Liver (tissue), 9 donors: Measurements from ENCODE around the gene EDN1. TPM values are rescaled to one million over a fixed set of nuclear protein-coding genes. Genes with fewer than 3 reads are reported as not detected.

Experiments
- DNase-seq: peaks from one replicate; pipeline ENCODE4 v3.0.0-alpha.2; 2017; ENCODE audit warnings: low spot score
- H3K27ac ChIP-seq, 2 donors: one replicate each; pipeline ENCODE4 v1.7.0; 2013; ENCODE audit warnings: inconsistent platforms in 2 of 2, low read length in 2 of 2, control low read depth in 1 of 2, low read depth in 1 of 2, mild to moderate bottlenecking in 1 of 2
- H3K27me3 ChIP-seq, 4 donors: one replicate each; pipeline versions ENCODE4 v1.6.1 to v1.7.0; 2013; ENCODE audit warnings: low read length in 3 of 4, inconsistent platforms in 1 of 4, mild to moderate bottlenecking in 1 of 4, moderate library complexity in 1 of 4; ENCODE audit not compliant: control insufficient read depth in 4 of 4, insufficient read depth in 4 of 4
- H3K36me3 ChIP-seq, 4 donors: one replicate each; pipeline versions ENCODE4 v1.6.1 to v1.7.0; 2013; ENCODE audit warnings: low read length in 3 of 4, mild to moderate bottlenecking in 3 of 4, low read depth in 1 of 4, moderate library complexity in 1 of 4; ENCODE audit not compliant: control insufficient read depth in 4 of 4, insufficient read depth in 3 of 4
- H3K4me1 ChIP-seq, 4 donors: one replicate each; pipeline versions ENCODE4 v1.6.1 to v1.7.0; 2013; ENCODE audit warnings: low read length in 3 of 4, mild to moderate bottlenecking in 3 of 4, moderate library complexity in 1 of 4; ENCODE audit not compliant: control insufficient read depth in 4 of 4, insufficient read depth in 4 of 4
- H3K4me3 ChIP-seq, 3 donors: one replicate each; pipeline versions ENCODE4 v1.6.1 to v1.7.0; 2013; ENCODE audit warnings: low read length in 3 of 3, control low read depth in 1 of 3, low read depth in 1 of 3, mild to moderate bottlenecking in 1 of 3
- H3K9ac ChIP-seq, 2 donors: one replicate each; pipeline ENCODE4 v1.7.0; 2013; ENCODE audit warnings: low read length in 2 of 2, mild to moderate bottlenecking in 2 of 2, moderate library complexity in 2 of 2, control low read depth in 1 of 2, low read depth in 1 of 2
- H3K9me3 ChIP-seq, 4 donors: one replicate each; pipeline versions ENCODE4 v1.6.1 to v1.7.0; 2013; ENCODE audit warnings: low read length in 3 of 4; ENCODE audit not compliant: control insufficient read depth in 4 of 4
- ATF3 ChIP-seq: IDR thresholded peaks from 2 replicates; pipeline ENCODE4 v1.6.1; 2016; ENCODE audit warnings: antibody characterized with exemption
- EGR1 ChIP-seq, 2 donors: IDR thresholded peaks; 2 replicates each; pipeline ENCODE4 v1.6.1; 2016 to 2018; ENCODE audit warnings: antibody characterized with exemption in 2 of 2, low read depth in 2 of 2
- FOXA1 ChIP-seq: IDR thresholded peaks from 2 replicates; pipeline ENCODE4 v1.6.1; 2016; ENCODE audit warnings: antibody characterized with exemption
- FOXA2 ChIP-seq: IDR thresholded peaks from 2 replicates; pipeline ENCODE4 v1.6.1; 2016; ENCODE audit warnings: antibody characterized with exemption
- GABPA ChIP-seq, 2 donors: IDR thresholded peaks in 1 of 2; conservative IDR thresholded peaks in 1 of 2; 2 replicates each; pipeline ENCODE4 v1.6.1; 2016; ENCODE audit warnings: antibody characterized with exemption in 2 of 2, mild to moderate bottlenecking in 1 of 2, moderate library complexity in 1 of 2
- HNF4A ChIP-seq, 2 donors: conservative IDR thresholded peaks; 2 replicates each; pipeline ENCODE4 v1.6.1; 2016; ENCODE audit warnings: antibody characterized with exemption in 2 of 2, mild to moderate bottlenecking in 2 of 2
- HNF4G ChIP-seq: IDR thresholded peaks from 2 replicates; pipeline ENCODE4 v1.6.1; 2016; ENCODE audit warnings: antibody characterized with exemption
- JUND ChIP-seq, 2 donors: IDR thresholded peaks; 2 replicates each; pipeline ENCODE4 v1.6.1; 2016; ENCODE audit warnings: antibody characterized with exemption in 2 of 2
- MAX ChIP-seq: IDR thresholded peaks from 2 replicates; pipeline ENCODE4 v1.6.1; 2016; ENCODE audit warnings: antibody characterized with exemption
- NR2F2 ChIP-seq: IDR thresholded peaks from 2 replicates; pipeline ENCODE4 v1.6.1; 2016; ENCODE audit warnings: antibody characterized with exemption
- RAD21 ChIP-seq, 2 donors: IDR thresholded peaks; 2 replicates each; pipeline ENCODE4 v1.6.1; 2016; ENCODE audit warnings: antibody characterized with exemption in 2 of 2, mild to moderate bottlenecking in 2 of 2
- REST ChIP-seq: IDR thresholded peaks from 2 replicates; pipeline ENCODE4 v1.6.1; 2016; ENCODE audit warnings: antibody characterized with exemption, mild to moderate bottlenecking
- RXRA ChIP-seq, 2 donors: IDR thresholded peaks; 2 replicates each; pipeline ENCODE4 v1.6.1; 2017 to 2018; ENCODE audit warnings: antibody characterized with exemption in 2 of 2, mild to moderate bottlenecking in 1 of 2
- SP1 ChIP-seq: IDR thresholded peaks from 2 replicates; pipeline ENCODE4 v1.6.1; 2018; ENCODE audit warnings: antibody characterized with exemption, mild to moderate bottlenecking
- TAF1 ChIP-seq: conservative IDR thresholded peaks from 2 replicates; pipeline ENCODE4 v1.6.1; 2016; ENCODE audit warnings: antibody characterized with exemption, mild to moderate bottlenecking
- YY1 ChIP-seq: IDR thresholded peaks from 2 replicates; pipeline ENCODE4 v1.6.1; 2016; ENCODE audit warnings: antibody characterized with exemption, mild to moderate bottlenecking
- ZBTB33 ChIP-seq: IDR thresholded peaks from 2 replicates; pipeline ENCODE4 v1.6.1; 2016; ENCODE audit warnings: antibody characterized with exemption
- WGBS: extraction: QIAGEN DNeasy Blood & Tissue Kit; methylation state at CpG from one replicate; pipeline ENCODE4 v1.1.7; 2013; 5-methylcytosine and 5-hydroxymethylcytosine counted together
- polyA plus RNA-seq, 2 donors: library from polyadenylated mRNA; stranded (reverse) in 1 of 2; unstranded in 1 of 2; fragments of 200-250 nt in 1 of 2; fragments of >200 nt in 1 of 2; fragmentation: Nextera tagmentation in 1 of 2; extraction: Ambion mirVana in 1 of 2; gene quantifications; one replicate each; pipeline versions ENCODE4 v1.2.1 to v1.2.3, GENCODE V29; 2013 to 2015
- total RNA-seq, 2 donors: library from RNA; depleted of rRNA; stranded (reverse); fragments of >200 nt; gene quantifications; one replicate each; pipeline ENCODE4 v1.2.3, GENCODE V29; 2014
- donor health status: healthy.
- donor health status: healthy.
- donor health status: healthy.
- donor health status: healthy.
- donor health status: healthy.

Gene EDN1
- total and polyA plus RNA-seq, 4 donors: 0.70 to 1.2 (median 1.0) TPM

- 90% methylated on average over 2 of the region's 2 CpGs for WGBS
- DNase-seq: no peak
- Histone ChIP-seq H3K9me3 (no peaks in the 10 kb centered on the region), H3K27ac (no peak overlapping the region), H3K36me3 (no peaks in the 10 kb centered on the region), H3K9ac (no peak overlapping the region), H3K27me3 (no peaks in the 10 kb centered on the region), H3K4me3 (no peak overlapping the region), H3K4me1 (no peaks in the 10 kb centered on the region)
- TF ChIP-seq YY1 (no peak), RAD21 (IDR thresholded peaks at IDR 0.05) (no peak), JUND (IDR thresholded peaks at IDR 0.05) (no peak), FOXA1 (no peak), SP1 (no peak), ZBTB33 (no peak), HNF4A (conservative IDR thresholded peaks at IDR 0.05) (no peak), GABPA (IDR thresholded peaks at IDR 0.05 in 1 of 2, conservative IDR thresholded peaks at IDR 0.05 in 1 of 2) (no peak), NR2F2 (no peak), ATF3 (no peak), EGR1 (IDR thresholded peaks at IDR 0.05; ENCODE audit: low read depth in 2 of 2) (no peak), MAX (no peak), RXRA (IDR thresholded peaks at IDR 0.05) (no peak), REST (no peak)
These were observed 47.0 kb upstream of the EDN1 start for GRCh38 chr6:12243169-12243568.

GRCh38 chr6:12245360-12245759 is 44.8 kb upstream of the EDN1 start:
- no peak overlapping the region for H3K27ac ChIP-seq
- no peaks in the 10 kb centered on the region for H3K4me1 ChIP-seq
- no peak overlapping the region for H3K4me3 ChIP-seq
- no peaks in the 10 kb centered on the region for H3K36me3 ChIP-seq
- WGBS: 71% methylated on average over 1 of the region's 1 CpG
- H3K27me3 ChIP-seq: no peaks in the 10 kb centered on the region
- no peak for TF ChIP-seq NR2F2
- TF ChIP-seq TAF1: no peak
- TF ChIP-seq RAD21 (IDR thresholded peaks at IDR 0.05): no peak
- TF ChIP-seq ATF3: no peak
- TF ChIP-seq EGR1 (IDR thresholded peaks at IDR 0.05; ENCODE audit: low read depth in 2 of 2): no peak
- TF ChIP-seq SP1: no peak
- TF ChIP-seq GABPA (IDR thresholded peaks at IDR 0.05 in 1 of 2, conservative IDR thresholded peaks at IDR 0.05 in 1 of 2): no peak
- TF ChIP-seq HNF4A (conservative IDR thresholded peaks at IDR 0.05): no peak
- TF ChIP-seq RXRA (IDR thresholded peaks at IDR 0.05): no peak
- TF ChIP-seq JUND (IDR thresholded peaks at IDR 0.05): no peak
- no peak for TF ChIP-seq FOXA2
- no peak for TF ChIP-seq HNF4G
- TF ChIP-seq MAX: no peak
- no peak for TF ChIP-seq FOXA1
- no peak overlapping the region for H3K9ac ChIP-seq
- no peaks in the 10 kb centered on the region for H3K9me3 ChIP-seq
- no peak for DNase-seq
